Right forelimb (tissue), 1 donor: Measurements from ENCODE around the gene ROR2.
"Not testable (repeated sequence)": the region's sequence is repeated elsewhere in the genome, so short reads cannot be mapped to it uniquely, and the experiment has no call there.

Source experiments
- DNase-seq: peaks from one replicate; pipeline ENCODE4 v3.0.0-alpha.2; 2018

ROR2 gene

GRCh38 chr9:91555132-91555531 is 394.9 kb downstream of the ROR2 start:
- DNase-seq, result no peak

GRCh38 chr9:91549177-91549576 is 400.9 kb downstream of the ROR2 start:
- DNase-seq, result no peak

- DNase-seq, result no peak
These were observed 402.9 kb downstream of the ROR2 start for GRCh38 chr9:91547081-91547480.

- DNase-seq, result no peak
These were observed 403.5 kb downstream of the ROR2 start for GRCh38 chr9:91546574-91546973.

GRCh38 chr9:91541734-91542133 is 408.3 kb downstream of the ROR2 start:
- DNase-seq, result no peak

GRCh38 chr9:91540506-91540905 is 409.5 kb downstream of the ROR2 start:
- not testable (repeated sequence) for DNase-seq

- DNase-seq, result no peak
These were observed 413.8 kb downstream of the ROR2 start for GRCh38 chr9:91536211-91536691.

GRCh38 chr9:91534374-91534773 is 415.7 kb downstream of the ROR2 start:
- no peak for DNase-seq

- DNase-seq, result no peak
These were observed 416.6 kb downstream of the ROR2 start for GRCh38 chr9:91533382-91533781.

GRCh38 chr9:91532325-91532724 is 417.7 kb downstream of the ROR2 start:
- no peak for DNase-seq

GRCh38 chr9:91530829-91531228 is 419.2 kb downstream of the ROR2 start:
- DNase-seq, result no peak

- no peak for DNase-seq
These were observed 427.5 kb downstream of the ROR2 start for GRCh38 chr9:91522481-91522880.

GRCh38 chr9:91519520-91520277 is 430.3 kb downstream of the ROR2 start:
- no peak for DNase-seq

GRCh38 chr9:91518462-91518861 is 431.6 kb downstream of the ROR2 start:
- DNase-seq, result no peak

GRCh38 chr9:91517801-91518200 is 432.2 kb downstream of the ROR2 start:
- no peak for DNase-seq

- not testable (repeated sequence) for DNase-seq
These were observed 432.7 kb downstream of the ROR2 start for GRCh38 chr9:91517332-91517731.

- DNase-seq, result no peak
These were observed 433.3 kb downstream of the ROR2 start for GRCh38 chr9:91516777-91517176.

- no peak for DNase-seq
These were observed 433.9 kb downstream of the ROR2 start for GRCh38 chr9:91516081-91516480.

GRCh38 chr9:91515074-91515687 is 434.8 kb downstream of the ROR2 start:
- DNase-seq, result no peak
